ENCODE measurements around the gene GLA. TPM values are rescaled to one million over a fixed set of nuclear protein-coding genes. Genes with fewer than 3 reads are reported as not detected.
A peak's percentile ranks its signal among the peaks of the same experiment; 100 is the strongest.

Gene GLA
- total and polyA plus RNA-seq, 2 of the 4 experiments (the other 2 are of a cell fraction), result 27.9 to 38.7 TPM

GRCh38 chrX:101397779-101398178, 9.9 kb downstream of the GLA start:
- no peak overlapping the region for H2AK5ac ChIP-seq (ENCODE audit: low read depth, low read length)
- no peak overlapping the region for H3K56ac ChIP-seq (ENCODE audit: extremely low read depth, insufficient read depth, low read length)
- H2AK9ac ChIP-seq (replicated peaks; ENCODE audit: low read depth, low read length, poor library complexity), result no peak overlapping the region
- no peak overlapping the region for H2AFZ ChIP-seq (replicated peaks; ENCODE audit: low read length, poor library complexity)
- H4K20me1 ChIP-seq (ENCODE audit: insufficient read depth, low read length), result peaks cover 10% of the 10 kb centered on the region; the same call in 1 of the 2 replicates
- DNase-seq (peak; percentile 26), ATAC-seq (ENCODE audit: low read depth) (peak; percentile 36; the same call in 1 of the 2 replicates)
- H4K5ac ChIP-seq (ENCODE audit: low read depth, low read length), result no peak overlapping the region
- H3K4me2 ChIP-seq (ENCODE audit: low read depth, low read length), result no peak overlapping the region
- H4K8ac ChIP-seq (ENCODE audit: low read depth in 2 of 2, low read length in 2 of 2), result no peak overlapping the region
- ChIA-PET CTCF (interaction anchor here (0.6 to 1.5 kb wide), 2 partner anchors 17 to 396 kb away, joined by 3 to 5 read pairs; no protein-coding TSS in a partner anchor), POLR2A (ENCODE audit: unreplicated experiment) (no interaction called here)
- no peaks in the 10 kb centered on the region for H3K4me1 ChIP-seq (ENCODE audit: control insufficient read depth, insufficient read depth, low read length)
- H4K91ac ChIP-seq (ENCODE audit: insufficient read depth, low read depth, low read length), result no peak overlapping the region
- no peak overlapping the region for H2BK5ac ChIP-seq (ENCODE audit: low read depth, low read length, poor library complexity, severe bottlenecking)
- in situ Hi-C loops (cut with MboI; ENCODE audit: low sequenced_read_pairs), result no loop called here
- no peak overlapping the region for H2BK120ac ChIP-seq (ENCODE audit: low read depth, low read length)
- H3K23ac ChIP-seq (ENCODE audit: low read depth, low read length), result no peak overlapping the region
- no CpG with 5 or more reads among the region's 4 CpGs for WGBS, 2 experiments (ENCODE audit: extremely low coverage in 2 of 2, insufficient read length in 1 of 2)
- TF ChIP-seq RFX5 (IDR thresholded peaks at IDR 0.05; ENCODE audit: low read depth, low read length) (no peak), SMC3 (IDR thresholded peaks at IDR 0.05; ENCODE audit: low read depth, low read length) (no peak)
- no peak overlapping the region for H3K27ac ChIP-seq (ENCODE audit: insufficient read depth, low read length)
- no peaks in the 10 kb centered on the region for H3K9me3 ChIP-seq (ENCODE audit: control insufficient read depth, insufficient read depth, low read length)
- H3K4me3 ChIP-seq (ENCODE audit: insufficient read depth, low read depth, low read length), result no peak overlapping the region
- no peak overlapping the region for H3K9ac ChIP-seq (ENCODE audit: low read depth, low read length)
- dilution Hi-C loops (cut with HindIII; ENCODE audit: low sequenced_read_pairs, unreplicated experiment), result no loop called here
- intact Hi-C loops (cut with micrococcal nuclease), result no loop called here
- H3K4ac ChIP-seq (ENCODE audit: low read depth, low read length), result no peak overlapping the region
- no TSS peak for BruUV-seq (replicated peaks)
- no peaks in the 10 kb centered on the region for H3K9me1 ChIP-seq (ENCODE audit: insufficient read depth, low read length)
- H3K14ac ChIP-seq (replicated peaks; ENCODE audit: low read depth, low read length), result no peak overlapping the region
- no peaks in the 10 kb centered on the region for H3K79me1 ChIP-seq (ENCODE audit: low read depth in 1 of 2, low read length in 2 of 2)
- no peaks in the 10 kb centered on the region; the same call in 1 of the 2 replicates for H3K27me3 ChIP-seq (ENCODE audit: control insufficient read depth, insufficient read depth, low read length)
- H3K18ac ChIP-seq (ENCODE audit: low read depth, low read length), result no peak overlapping the region
- no peak overlapping the region for H2BK20ac ChIP-seq (ENCODE audit: low read depth, low read length)
- H2BK15ac ChIP-seq (ENCODE audit: low read depth, low read length), result no peak overlapping the region
- peaks cover 8% of the 10 kb centered on the region; the same call in 1 of the 2 replicates for H3K36me3 ChIP-seq (ENCODE audit: control insufficient read depth, insufficient read depth, low read length)
